ENCODE measurements around the gene PHYKPL.
"Not testable (repeated sequence)": the region's sequence is repeated elsewhere in the genome, so short reads cannot be mapped to it uniquely, and the experiment has no call there.

PHYKPL gene

DNA sequence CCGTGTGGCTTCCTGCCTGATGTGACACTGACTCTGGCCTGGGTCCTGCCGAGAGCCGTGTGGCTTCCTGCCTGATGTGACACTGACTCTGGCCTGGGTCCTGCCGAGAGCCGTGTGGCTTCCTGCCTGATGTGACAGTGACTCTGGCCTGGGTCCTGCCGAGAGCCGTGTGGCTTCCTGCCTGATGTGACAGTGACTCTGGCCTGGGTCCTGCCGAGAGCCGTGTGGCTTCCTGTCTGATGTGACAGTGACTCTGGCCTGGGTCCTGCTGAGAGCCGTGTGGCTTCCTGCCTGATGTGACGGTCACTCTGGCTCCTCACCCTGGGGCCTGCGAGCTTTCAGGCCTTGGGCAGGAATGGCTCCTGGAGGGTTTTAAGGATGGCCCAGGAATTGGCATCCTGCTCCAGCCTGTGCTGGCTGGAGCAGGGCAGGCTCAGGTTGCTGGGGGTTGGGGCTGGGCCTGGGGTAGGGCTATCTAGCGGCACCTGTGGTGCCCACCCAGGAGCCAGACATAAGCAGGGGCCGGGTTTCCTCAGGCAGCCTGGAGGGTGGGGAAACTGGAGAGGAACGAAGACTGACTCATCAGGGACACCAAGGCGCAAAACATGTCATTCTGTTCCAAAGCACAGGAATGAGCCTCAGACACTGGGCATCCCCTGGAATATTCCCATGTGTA lies 7.2 kb upstream of the PHYKPL start:
- DNase-seq (ENCODE audit: low read depth in 2 of 2), result not testable (repeated sequence)

DNA sequence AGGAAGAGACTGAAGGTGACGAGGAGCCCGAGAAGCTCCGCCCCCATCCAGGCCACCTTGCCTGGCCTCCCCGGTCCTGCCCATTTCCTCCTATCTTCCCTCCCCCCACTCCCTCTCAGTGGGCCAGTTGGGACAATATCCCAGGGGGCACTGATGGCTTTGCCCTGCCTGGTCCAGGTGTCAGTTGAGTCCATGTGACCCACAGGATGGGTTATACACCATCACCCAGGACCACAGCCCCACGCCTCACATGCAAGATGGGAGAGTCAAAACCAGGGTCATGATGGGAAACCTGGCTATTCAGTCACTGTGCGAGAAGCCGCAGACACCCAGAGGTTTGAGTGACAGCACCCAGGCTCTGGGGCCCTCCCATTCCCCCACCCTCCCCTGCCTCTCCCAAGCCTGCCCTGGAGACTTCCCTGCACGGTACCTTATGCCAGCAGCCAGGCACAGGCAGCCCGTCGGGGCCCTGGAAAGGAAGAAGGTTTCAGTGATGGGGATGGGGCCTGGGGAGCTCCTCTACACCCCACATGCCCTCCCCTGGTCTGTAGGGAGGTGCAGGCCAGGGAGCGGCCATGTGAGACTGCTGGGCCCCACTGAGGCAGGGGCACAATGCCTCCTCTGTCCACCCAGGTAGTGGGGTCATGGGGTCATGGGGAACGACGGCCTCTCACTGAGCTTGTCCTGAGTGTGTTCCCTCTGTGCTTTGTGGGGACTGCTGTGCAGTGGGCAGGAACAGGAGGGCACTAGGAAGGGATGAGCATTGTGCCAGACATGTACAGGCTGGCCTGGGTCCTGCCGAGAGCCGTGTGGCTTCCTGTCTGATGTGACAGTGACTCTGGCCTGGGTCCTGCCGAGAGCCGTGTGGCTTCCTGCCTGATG lies 6.3 kb upstream of the PHYKPL start:
- no peak for DNase-seq (ENCODE audit: low read depth in 2 of 2)

DNA sequence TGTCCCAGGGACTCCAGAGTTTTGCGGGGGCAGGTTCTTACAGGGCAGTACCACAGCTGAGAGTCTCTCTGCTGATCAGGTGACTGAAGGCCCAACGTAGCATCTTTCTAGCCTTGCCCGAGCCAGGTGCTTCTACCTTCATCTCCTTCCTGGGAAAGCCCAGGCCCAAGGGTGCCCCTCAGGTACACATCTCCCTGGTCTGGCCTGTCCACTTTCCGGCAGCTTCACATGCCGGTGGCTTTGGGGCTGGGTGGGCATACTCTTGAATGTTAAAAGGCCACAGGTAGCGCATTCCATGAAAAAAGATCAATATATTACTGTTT lies 5.7 kb upstream of the PHYKPL start:
- DNase-seq (ENCODE audit: low read depth in 2 of 2), result no peak

DNA sequence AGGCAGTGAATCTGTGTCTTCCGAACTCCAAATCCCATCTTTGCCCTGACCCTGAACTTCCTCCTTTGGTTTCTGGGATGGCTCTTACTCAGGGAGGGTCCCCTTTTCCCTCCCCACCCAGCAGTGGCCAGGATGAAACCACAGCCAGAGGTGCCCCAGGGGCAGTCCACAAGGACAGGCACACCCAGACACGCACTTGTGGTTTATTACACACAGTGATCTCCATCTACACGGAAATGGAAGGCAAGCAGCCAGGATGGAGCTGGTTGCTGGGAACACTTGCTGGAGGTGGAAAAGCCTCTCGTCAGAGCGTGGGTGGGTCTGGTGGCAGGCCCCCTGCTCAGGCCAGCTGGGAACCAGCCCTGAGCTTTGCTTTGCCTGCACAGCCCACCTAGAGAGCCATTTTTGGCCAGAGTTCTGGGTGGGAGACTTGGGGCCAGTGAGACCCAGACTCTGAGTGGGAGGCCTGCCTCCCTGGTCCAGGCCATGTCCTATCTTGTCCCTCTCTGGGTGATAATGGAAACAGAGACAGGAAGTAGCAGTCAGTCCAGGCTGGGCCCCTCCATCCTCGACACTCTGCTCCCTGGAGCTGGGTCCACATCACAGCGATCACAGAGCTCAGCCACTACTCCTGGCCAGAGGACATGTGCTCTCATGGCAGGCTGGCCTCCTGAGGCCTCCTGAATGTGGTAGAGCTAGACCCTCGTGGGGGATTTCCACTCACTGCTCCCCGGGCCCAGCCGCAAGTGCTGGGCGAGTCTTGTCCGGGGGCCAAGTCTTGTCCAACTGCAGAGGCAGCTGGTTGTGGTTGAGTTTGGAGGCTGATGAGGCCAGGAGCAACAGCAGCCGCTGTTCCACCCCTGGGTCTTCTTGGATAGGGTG lies 5.1 kb upstream of the PHYKPL start:
- no peak for DNase-seq (ENCODE audit: low read depth in 2 of 2)

DNA sequence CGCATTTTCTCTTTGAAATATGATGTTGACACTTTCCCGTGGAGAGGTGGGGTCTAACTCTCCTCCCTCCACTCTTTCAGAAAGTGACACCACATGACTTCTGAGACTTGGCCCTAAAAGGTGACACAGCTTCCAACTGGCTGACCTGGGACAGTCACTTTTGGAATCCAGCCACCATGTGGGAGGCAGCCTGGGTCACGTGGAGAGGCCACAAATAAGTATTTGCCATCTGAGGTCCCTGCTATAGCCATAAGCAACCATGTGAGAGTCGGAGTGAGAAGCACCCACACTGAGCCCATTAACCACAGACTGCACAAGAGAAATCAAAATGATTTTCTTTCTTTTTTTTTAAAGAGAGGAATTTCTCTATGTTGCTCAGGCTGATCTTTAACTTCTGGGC lies 4.1 kb upstream of the PHYKPL start:
- no peak for DNase-seq (ENCODE audit: low read depth in 2 of 2)

DNA sequence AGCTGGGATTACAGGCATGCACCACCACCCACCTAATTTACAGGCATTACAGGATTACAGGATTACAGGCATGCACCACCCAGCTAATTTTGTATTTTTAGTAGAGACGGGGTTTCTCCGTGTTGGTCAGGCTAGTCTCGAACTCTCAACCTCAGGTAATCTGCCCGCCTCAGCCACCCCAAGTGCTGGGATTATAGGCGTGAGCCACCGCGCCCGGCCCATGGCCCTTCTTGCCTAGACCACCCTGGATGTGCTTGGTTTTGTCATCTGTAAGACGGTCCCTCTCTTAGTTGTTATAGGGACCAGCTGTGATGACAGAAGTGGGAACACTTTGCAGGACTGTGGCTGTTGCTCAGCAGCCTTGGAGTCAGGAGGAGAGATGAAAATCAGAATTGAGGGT lies 3.5 kb upstream of the PHYKPL start:
- DNase-seq (ENCODE audit: low read depth in 2 of 2), result no peak

DNA sequence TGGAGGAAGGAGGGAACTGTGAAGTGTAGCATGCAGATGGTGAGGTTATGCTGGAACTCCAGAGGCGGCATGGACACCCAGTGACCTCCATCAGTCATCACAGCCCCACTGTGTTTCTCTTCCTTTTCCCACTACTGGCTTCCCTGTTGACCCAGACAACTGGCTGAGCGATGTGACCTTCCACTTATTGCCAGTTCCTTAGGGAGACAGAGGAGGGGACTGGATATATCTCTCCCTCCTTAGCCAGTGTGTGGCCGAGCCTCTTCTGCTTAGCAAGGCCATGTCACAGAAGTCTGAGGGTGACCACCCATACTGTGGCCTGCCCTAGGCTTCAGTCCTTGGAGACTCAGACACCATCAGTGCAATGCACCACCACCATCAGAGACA lies 3.0 kb upstream of the PHYKPL start:
- no peak for DNase-seq (ENCODE audit: low read depth in 2 of 2)

DNA sequence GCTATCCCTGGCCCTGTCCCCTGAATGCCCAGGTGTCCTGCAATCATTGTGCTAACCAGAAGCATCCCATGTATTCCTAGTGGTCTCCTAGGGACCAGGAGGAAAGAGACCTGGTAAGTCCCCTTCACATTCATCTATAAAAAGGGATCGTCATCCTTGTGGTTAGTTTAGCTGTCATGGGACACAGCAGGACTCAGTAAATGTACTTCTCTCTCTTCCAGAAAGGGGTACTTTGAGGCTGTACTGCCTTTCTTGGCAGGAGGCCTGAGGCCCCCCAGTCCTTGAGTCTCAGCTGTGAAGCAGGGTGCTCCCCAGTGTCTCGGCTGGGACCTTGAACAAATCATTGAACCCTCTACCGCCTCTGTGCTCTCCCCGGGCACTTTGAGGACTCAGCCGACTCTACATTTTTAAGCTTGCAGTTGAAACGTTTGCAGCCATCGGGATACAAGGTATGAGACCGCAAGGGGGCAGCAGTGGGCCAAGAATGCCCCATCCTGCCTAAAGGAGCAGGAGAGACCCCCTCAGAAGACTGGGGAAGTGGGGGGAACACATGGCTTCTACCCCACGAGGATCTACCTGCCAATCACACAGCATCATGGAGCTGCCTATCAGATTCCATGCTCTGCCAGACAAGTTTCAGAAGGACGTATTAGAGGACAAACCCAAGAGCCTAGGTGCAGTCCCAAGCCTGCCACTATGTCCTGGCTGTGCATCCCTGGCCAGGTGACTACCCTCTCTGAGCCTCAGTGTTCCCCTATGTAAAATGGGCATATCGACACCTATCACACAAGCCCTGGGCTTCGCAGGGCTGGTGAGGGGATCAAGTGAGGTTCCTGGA lies 2.4 kb upstream of the PHYKPL start:
- peak; percentile 60 to 62 for DNase-seq (ENCODE audit: low read depth in 2 of 2)

DNA sequence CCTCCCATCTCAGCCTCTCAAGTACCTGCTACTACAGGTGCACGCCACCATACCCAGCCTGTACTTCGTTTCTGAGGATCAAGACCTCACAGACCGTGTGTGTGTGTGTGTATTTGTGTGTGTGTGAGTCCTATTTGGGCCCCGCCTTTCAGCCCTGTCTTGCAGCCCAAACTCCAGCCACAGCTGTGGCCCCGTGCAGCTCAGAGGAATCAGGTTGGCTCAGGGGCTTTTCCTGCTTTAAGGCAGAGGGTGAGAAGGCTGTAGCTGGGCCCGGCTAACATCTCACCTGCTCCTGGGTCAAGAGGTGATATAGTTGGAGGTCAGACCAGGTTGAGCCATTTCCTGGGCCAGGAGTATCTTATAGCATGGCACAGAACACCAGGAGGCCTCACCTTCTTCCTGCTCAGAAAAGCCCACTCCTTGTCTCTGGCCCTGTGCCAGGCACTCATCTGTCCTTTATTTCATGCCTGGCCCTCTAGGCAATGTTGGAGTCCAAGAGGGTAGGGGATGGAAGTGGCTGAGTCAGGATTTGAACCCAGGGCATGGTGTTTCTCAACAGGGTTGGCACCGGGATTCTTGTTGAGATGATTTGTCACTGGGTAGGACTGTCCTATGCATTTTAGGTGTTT lies 1.6 kb upstream of the PHYKPL start:
- DNase-seq (ENCODE audit: low read depth in 2 of 2), result no peak

DNA sequence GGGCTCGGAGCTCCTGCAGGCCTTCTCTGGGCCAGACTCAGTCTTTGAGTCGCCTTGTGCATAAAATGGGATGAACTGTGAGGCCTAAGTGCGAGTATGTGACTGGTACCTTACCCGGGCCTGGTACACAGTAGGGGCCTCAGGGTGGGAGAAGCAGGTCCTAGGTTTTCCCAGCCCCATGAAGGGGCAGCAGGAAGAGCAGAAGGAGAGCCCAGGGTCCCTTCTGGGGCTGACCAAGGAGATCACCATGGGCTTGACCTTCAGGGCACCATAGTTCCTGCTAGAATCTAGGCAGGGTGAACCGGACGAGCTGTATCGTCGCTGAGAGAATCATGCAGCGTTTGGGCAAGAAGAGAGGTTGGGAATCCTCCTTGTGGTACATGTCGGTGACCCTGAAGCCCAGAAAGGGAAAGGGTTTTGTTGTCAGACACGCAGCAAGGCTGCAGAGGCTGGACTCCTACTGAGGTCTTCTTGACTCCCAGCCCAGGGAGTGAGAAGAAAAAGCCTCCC lies 373 bp upstream of the PHYKPL start:
- DNase-seq (ENCODE audit: low read depth in 2 of 2), result no peak

DNA sequence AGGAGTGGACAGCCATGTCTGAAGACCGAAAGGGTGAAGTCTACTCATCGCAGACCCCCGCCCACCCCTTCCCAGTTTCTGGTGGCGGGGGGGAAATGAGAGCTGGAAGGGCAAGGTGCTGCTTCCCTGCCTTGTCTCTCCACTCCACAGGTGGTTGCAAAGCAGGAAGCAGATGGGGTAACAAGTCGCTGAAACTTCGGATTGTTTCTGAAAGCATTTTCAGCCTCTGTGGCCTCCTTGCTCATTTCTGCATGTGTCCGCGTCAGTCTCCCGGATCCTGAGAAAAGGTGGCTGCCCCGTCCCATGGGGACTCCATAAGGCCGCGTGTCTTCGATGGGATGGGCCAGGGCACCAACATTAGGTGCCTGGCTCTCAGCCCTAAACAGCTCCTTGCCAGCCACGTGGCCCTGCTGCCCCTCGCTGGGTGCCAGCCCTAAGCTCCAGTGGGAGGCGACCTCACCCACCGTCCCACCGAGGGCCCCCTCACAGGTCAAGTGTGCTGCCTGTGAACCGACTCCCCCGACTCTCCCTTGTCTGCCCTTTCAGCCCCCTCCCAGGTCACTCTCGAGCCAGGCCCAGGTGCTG lies 971 bp downstream of the PHYKPL start:
- DNase-seq (ENCODE audit: low read depth in 2 of 2), result no peak

DNA sequence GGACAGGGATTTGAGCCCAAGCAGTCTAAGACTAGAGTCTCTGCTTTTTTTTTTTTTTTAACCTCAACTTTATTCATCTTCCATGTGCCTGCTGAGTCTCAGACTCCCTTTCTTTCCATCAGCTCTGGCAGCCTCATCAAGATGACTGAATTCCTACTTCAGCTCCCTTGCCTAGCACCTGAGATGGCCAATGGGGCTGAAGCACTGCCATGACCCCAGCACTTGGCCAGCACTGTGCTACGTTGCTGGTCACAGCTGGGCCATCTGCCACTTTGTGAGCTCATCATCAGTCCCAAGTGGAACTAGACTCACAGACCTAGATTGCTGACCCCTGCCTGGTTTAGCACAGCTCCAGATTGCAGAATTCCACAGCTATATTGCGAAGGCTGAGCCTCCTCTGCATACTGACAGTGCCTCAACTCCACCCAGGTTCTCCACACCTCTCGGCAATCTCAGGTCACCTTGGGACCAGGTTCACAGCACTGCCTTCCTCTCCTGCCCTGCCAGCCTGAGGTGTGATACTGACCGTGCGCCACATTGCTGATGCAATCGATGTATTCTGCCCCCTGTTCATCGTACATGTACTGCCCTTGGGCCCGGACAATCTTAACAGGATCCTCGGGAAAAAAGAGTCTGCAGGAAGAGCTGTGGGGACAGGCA lies 1.6 kb downstream of the PHYKPL start:
- no peak for DNase-seq (ENCODE audit: low read depth in 2 of 2)

DNA sequence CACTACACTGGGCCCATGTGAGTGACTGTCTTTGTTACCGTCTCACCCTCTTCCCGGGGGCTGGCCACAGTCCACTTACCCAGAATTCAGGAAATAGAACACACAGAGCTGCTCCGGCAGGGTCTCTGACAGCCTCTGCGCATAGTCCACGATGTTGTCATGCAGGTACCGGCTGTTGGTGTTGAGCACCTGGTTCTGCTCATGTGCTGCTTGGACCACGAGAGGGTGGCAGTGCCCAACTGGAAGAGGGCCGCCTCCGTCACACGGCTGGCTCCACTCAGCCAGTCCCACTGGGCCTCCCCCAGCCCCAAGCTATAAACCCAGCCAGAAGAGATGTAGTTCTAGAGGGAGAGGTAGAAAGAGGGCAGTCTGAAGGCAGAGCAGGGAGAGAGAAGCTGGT lies 2.7 kb downstream of the PHYKPL start:
- no peak for DNase-seq (ENCODE audit: low read depth in 2 of 2)

DNA sequence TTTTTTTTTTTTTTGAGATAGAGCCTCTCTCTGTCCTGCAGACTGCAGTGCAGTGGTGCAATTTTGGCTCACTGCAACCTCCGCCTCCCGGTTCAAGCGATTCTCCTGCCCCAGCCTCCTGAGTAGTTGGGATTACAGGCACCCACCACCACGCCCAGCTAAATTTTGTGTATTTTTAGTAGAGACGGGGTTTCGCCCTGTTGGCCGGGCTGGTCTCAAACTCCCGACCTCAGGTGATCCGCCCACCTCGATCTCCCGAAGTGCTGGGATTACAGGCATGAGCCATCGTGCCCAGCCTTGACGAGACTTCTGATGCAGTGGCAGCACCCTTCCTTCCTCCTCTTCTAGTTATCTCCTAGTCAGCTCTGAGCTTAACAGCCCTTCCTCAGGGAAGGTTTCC lies 3.5 kb downstream of the PHYKPL start:
- not testable (repeated sequence) for DNase-seq (ENCODE audit: low read depth in 2 of 2)

DNA sequence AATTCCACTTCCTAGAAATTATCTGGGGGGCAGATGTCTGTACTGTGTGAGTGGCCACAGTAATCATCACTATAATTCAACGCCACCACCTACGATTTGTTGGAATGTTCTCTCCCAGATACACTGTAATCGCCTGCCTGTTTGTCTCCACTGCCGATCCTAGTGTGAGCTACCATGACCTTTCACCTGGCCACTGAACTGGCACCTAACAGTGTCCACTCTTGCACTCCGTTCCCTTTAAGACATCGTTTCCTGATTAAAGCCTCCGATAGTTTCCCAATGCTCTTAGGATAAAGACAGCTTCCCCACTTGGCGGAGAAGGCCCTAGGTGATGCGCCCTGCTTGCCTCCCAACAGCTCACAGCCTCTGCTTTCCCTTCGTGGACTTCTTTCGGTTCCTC lies 4.0 kb downstream of the PHYKPL start:
- DNase-seq (ENCODE audit: low read depth in 2 of 2), result no peak

DNA sequence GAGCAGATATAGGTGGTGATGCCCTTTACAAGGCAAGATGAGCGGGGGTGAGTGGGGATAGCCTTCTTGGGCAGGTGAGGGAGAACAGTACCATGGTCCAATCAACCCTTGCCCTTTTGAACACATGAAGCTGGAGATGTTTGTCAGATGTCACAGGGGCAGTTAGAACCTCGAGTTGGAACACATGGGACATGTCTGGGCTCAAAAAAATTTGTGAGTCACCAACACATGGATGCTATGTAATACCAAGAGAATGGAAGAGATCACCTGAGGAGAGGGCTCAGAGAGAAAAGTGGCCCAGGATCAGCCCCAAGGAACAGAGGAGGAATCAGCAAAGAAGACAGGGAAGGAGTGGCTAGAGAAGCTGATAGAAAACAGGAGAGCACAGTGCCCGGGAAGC lies 4.7 kb downstream of the PHYKPL start:
- no peak for DNase-seq (ENCODE audit: low read depth in 2 of 2)

DNA sequence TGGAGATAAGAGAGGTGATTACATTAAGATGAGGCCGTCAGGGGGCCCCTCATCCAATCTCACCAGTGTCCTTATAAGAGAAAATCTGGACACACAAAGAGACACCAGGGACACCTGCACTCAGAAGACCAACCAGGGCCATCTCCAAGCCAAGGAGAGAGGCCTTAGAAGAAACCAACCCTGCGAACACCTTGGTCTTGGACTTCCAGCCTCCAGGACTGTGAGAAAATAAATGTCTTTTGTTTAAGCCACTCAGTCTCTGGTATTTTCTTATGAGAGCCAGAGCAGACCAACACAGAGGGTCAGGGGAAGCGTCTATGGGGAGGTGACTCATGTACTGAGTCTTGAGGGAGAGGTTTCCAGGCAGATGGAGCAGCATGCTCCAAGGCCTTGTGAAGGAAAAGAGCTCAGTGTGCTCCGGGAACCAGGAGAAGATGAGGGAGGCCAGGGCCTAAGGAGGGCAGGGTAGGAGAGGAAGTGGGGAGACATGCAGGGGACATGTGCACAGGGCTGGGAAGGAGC lies 5.4 kb downstream of the PHYKPL start:
- DNase-seq (ENCODE audit: low read depth in 2 of 2), result no peak

DNA sequence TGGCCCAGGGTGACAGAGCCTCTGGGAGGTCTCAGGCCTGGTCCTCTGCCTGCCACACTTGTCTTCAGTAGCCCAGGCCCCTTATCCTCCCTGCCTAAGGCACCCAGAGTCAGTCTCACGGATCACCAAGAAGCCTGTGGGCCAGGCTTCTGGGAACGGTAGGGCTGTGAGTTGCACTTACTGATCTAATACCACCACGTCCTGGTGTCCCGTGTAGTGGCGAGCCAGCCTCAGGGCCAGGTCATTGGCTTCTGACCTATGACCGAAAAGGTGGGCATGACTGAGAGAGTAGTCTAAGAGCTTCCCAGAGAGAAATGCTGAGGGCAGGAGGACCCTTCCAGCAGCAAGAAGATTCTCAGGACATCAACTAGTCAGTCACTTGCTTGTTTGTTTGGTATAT lies 7.4 kb downstream of the PHYKPL start:
- DNase-seq (ENCODE audit: low read depth in 2 of 2), result no peak

DNA sequence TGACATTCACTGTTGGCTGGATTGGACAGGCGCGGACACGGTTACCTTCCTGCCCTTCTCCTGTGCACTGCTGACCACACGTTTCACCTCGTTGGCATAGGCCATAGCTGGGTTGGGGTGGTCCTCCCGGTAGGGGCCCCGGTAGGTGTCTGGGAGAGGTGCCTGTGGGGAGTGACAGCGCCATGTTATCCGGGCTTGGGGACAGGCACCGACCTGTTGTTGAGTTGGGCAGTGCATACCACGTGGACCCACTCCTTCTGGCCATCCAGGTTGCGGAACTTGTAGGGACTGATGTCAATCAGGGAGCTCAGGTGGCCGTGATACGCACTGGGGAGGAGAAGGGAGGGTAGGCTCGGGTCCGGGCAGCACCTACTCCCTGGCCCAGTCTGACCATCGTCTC lies 8.2 kb downstream of the PHYKPL start:
- no peak for DNase-seq (ENCODE audit: low read depth in 2 of 2)

DNA sequence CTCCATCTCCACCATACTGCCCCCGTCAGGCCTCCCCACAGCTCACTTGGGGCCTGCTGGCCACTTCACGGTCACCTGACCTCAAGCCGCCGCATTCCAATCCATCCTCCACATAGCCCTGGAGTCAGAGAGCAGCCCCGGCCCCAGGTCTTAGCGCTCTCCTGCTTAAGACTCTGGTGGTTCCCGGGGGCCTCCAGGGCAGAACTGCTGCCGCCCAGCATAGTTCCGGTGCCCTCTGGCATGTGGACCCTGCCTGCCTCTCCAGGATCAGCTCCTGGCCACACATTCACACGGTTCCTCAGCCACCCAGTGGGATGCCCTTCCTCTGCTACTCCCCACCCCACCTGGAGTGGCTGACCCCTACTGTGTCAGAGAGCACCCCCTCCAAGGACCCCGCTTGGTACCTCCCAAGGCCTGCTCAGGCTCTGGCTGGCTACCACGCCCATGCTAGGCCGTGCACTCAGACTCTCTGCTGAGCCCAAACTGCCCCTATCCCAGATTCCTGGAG lies 8.7 kb downstream of the PHYKPL start:
- DNase-seq (ENCODE audit: low read depth in 2 of 2), result no peak
